Dermis microvascular lymphatic vessel endothelial cell (primary cell): ENCODE data around the gene ABTB1. TPM values are rescaled to one million over a fixed set of nuclear protein-coding genes. Genes with fewer than 3 reads are reported as not detected.

ENCODE experiments used
- DNase-seq, 2 donors: peaks; one replicate each; pipeline versions ENCODE4 v3.0.0 to v3.0.0-alpha.2; 2010; ENCODE audit warnings: low read depth in 2 of 2
- total RNA-seq: library from RNA; depleted of rRNA; stranded (reverse); fragments of >200 nt; gene quantifications from 2 replicates; pipeline ENCODE4 v1.2.1, GENCODE V29; 2014

Gene ABTB1
- 7.2 and 12.8 TPM in 2 replicates for total RNA-seq

DNA sequence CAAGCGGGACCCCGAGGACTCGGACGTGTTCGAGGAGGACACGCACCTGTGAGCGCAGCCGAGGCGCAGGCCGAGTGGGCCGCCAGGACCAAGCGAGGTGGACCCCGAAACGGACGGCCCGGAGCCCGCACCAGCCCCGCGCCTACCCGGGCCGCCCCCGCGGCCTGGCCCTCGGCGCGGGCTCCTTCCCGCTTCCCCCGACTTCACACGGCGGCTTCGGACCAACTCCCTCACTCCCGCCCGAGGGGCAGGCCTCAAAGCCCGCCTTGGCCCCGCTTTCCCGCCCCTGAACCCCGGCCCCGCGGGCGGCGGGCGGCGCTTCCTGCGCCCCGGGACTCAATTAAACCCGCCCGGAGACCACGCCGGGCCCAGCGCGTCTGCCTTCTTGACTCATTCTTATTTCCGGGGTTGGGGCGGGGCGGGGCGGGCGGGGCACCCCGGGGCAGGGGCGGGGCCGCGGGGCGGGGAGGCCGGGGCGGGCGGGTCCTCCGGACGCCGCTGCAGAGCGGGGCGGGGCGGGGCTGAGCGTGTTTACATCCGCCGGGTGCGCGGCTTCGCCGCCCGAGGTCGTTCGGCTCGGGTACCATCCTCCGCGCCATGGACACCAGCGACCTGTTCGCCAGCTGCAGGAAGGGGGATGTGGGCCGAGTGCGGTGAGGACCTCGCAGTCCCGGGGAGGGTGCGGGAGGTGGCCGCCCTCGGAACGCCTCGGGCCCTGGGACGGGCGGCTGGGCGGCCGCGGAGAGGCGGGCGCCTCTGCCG lies at the start of gene ABTB1:
Gene ABTB1 (plus strand): TSS at position 524 of the 762 bp plus-strand sequence. CDS start 74 bp downstream, at position 598.
- DNase-seq, result peak in 1 of 2 donors; percentile 55

DNA sequence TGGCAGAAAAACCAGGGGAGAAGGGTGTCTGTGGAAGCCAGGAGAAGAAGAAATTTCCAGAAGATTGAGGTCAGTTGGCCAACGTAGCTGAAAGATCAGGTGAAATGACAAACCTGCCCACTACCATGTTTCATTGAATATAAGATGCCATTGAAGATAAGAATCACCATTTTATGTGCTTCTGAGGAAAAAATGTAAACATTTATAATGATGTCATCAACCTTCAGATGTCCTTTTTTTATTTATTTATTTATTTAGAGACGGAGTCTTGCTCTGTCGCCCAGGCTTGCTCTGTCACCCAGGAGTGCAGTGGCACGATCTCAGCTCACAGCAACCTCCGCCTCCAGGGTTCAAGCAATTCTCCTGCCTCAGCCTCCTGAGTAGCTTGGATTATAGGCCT lies 48.7 kb upstream of the ABTB1 start:
- DNase-seq, result no peak

DNA sequence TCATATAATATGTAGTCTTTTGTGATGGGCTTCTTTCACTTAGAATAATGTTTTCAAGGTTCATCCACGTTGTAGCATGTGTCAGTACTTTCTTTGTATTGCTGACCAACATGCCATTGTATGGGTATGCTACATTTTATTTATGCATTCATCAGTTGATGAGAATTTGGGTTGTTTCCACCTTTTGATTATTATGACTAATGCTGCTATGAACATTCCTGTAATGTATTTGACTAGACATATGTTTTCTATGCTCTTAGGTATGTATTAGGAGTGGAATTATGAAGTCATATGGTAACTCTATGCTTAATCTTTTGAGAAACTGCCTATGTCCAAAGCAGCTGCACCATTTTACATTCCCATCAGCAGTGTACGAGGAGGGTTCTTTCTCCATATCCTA lies 46.9 kb upstream of the ABTB1 start:
- no peak for DNase-seq

DNA sequence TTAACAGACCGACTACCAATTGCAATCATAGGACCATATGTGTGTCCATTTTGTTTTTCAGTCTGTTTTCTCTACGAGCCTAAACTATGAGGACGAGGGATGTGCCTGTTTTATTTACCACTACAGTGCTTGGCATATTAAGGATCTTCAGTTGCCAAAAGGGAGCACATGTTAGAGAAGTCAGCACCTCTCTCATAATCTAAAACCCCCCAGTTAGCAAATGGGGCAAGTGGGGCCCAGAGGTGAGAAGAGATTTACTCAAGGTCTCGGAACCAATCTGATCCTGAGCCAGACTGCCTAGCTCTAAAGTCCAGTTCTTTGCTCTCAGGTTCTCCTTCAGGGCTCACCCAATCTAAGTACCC lies 44.3 kb upstream of the ABTB1 start:
- DNase-seq, result no peak

DNA sequence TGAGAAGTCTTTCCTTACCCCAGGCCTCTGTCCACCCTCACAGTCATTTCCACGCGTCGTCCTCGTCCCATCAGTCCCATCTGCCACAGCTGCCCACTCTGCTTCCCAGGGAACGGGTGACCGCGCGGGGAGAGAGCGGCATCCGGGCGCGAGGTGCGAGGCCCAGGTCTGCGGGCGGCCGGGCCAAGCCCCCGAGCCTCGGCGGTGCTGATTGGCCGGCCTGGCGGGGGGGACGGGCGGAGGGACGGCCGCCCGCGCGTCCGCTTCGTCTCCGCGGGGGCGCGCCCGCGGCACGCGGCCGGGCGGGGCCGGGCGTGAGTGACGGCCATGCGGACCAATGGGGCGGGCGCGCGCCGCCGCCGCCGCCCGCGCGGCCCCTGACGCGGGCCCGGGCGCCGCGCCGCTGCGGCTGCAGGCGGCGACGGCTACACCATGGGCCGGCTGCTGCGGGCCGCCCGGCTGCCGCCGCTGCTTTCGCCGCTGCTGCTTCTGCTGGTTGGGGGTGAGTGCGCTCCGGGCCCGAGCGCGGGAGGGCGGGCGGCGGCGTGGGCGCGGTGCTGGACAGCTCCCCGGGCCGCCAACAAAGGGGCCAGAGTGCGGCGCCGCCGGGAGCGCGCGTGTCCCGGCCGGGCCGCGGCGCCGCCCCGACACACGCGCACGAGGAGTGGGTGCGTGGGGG lies 43.8 kb upstream of the ABTB1 start, which contains the start of gene PODXL2:
Gene PODXL2 (plus strand): TSS at position 398 of the 679 bp plus-strand sequence. CDS start 35 bp downstream, at position 433.
- peak in 1 of 2 donors; percentile 76 for DNase-seq

DNA sequence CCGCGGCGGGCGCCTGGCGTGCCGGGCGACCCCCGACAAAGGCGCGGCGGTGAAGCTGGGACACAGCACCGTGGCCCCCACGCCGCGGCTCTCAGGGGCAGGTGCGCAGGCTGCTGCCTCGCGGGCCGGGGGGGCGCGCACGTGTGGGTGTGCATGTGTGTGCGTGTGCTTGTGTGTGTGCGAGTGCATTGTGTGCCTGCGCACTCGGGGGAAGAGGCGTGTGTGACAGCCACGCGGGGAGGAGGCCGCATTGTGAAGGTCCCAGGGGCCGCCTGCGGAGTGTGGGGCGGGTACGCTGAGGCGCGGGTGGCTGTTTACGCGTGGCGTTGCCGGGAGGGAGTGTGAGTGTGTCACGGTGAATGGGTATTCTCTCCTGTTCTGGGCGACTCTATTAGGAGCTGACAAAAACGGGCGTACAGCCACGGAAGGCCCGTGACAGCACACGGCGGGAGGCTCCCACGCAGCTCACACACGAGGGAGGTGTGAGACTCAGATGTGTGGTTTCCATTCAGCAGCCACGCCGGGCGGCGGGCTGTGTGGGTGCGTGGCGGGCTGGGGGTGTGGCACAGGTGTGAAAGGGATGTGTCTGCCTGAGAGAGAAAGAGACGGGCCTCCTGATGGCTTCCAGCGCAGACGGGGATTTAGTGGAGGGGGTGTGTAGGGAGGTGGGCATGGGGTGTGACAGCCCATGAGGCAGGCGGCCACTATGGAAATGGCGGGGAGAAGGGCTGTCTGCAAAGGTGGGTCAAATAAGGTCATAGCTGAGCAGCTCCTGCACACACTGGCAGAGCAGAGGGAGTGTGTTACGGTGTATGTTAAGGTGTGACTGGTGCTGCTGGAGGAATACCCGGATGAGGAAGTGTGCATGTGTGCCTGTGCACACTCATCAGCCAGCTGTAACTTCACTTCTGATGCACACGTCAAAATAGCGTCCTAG lies 43.0 kb upstream of the ABTB1 start:
- DNase-seq, result peak in 1 of 2 donors; percentile 19

DNA sequence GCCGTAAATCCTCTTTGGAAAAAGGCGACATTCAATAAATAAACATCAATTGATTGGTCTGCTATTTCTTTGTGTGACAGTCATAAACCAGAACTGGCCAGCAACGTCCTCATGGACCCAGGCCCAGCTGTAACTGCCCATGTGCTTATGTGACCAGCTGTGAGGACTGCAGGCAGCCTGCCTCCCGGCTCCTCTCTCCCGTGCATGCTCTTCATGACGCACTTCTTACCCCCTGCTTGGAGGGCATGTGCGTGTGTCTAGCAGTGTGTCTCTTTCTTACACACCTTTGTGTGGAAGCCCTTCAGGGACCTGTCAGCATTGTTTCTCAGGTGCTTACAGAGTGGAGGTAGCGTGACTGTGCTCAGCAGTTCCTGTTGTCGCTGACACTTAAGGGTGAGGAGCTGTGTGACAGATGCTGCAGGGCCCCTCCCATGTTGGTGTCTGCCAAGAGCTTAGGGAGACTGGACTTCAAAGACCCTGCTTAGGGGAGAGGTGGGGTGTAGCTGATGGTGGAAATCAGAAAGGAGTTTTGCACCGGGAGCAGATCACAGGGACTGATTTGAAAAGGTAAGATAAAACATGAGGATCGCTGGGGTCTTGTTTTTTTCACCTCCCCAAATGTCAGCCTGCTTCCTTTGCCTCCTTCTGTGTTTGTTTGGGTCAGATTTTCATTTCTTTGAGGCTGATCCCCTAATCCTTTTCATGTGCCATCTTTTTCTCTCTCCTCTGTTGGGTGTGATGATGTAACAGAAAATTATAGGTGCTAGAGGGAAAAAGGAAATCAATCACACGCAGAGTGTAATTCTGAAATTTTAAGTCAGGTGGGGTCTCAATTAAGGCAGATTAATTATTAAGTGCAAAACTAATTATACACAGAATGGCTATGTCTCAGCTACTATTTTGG lies 41.7 kb upstream of the ABTB1 start:
- DNase-seq, result no peak

DNA sequence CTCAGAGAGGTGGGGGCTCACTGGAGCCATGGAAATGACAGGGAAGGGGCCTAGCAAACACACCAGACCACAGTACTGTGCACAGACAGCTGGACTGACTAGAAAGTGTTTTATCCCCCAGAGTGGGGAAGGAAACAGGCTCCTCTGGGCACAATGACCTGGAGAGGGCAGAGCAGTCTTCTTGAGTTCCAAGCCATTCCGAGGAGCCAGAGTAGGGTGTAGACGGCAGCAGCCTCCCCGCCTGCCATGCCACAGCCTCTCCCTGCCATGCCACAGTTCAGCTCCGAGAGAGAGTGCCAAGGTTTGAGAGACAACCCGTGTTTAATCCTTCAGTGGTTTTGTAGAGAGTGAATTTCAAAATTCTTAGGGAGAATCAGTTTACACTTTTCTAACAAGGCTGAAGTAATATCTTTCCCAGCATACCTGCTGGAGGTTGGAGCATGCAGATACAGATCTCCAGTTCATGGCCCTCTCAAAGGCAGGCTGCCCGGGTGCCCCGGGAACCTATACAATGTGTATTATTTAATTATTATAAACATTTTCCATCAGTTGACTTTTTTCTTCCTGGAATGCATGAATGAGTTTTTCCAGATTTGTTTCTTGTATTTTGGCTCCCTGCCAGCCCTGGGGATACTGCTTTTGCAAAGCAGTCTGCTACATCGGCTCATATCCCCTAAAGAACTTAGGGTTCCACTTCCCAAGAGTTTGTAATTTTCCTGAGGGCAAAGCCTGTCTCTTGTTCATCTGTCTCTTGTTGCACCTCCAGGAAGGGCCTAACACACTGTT lies 40.5 kb upstream of the ABTB1 start:
- no peak for DNase-seq

DNA sequence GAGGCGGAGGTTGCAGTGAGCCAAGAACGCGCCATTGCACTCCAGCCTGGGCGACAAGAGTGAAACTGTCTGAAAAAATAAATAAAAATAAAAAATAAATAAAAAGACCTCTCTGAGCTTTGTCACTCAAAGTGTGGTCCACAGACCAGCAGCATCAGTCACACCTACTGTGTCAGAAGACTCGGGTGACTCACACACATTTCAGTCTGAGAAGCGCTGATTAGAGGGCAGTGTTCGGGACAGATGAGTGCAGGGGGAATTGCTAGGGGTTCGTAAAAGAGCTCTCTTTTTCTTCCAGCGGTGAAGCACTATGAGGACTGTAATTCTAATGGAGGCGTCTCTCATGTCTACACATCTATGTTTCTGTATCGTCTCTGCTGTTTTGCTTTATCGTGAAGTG lies 38.1 kb upstream of the ABTB1 start:
- no peak for DNase-seq

- DNase-seq, result no peak
Measured at GRCh38 chr3:127637546-127637945, 35.2 kb upstream of the ABTB1 start.

- no peak for DNase-seq
Measured at GRCh38 chr3:127637971-127638370, 34.8 kb upstream of the ABTB1 start.

DNA sequence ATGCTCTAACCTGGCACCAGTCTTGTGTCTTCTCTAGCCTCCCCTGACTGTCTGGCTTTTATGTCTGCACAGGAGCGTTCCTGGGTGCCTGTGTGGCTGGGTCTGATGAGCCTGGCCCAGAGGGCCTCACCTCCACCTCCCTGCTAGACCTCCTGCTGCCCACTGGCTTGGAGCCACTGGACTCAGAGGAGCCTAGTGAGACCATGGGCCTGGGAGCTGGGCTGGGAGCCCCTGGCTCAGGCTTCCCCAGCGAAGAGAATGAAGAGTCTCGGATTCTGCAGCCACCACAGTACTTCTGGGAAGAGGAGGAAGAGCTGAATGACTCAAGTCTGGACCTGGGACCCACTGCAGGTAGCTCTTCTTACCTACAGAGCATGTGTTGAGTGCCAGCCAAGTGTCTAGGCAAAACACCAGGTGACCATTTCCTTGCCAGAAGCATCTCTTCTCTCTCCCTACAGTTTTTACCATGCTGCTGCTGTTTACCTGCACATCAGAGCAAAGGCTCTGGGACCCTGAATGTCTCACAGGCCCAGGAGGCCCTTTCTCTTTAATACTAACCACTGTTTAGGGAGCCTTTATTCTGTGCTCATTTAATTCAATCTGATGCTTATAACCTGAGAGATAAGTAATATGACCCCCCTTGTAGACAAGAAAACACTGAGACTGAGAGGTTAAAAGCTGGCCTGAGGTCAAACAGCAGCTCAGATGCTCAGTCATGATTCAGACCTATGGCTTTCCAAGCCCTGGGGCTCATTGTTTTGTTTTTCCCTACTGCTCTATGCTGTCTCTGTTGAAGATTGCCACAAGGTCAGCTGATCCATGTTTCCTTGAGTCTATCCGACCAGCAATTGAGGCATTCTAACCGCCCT lies 33.3 kb upstream of the ABTB1 start:
- DNase-seq, result no peak

DNA sequence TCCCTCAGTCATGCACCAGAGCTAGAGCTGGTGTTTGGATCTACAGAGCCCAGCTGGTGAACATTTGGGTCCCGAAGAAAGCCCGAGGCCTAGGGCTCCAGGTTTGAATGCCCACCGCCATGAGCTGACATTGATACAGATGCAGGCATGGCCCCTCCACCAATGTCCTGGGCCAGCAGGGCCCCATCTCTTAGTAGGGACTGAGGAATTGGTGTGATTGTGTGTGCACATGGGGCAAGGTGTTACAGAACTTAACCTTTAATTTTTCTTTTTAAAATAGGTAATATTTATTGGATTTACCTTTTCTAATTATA lies 32.8 kb upstream of the ABTB1 start:
- DNase-seq, result no peak

DNA sequence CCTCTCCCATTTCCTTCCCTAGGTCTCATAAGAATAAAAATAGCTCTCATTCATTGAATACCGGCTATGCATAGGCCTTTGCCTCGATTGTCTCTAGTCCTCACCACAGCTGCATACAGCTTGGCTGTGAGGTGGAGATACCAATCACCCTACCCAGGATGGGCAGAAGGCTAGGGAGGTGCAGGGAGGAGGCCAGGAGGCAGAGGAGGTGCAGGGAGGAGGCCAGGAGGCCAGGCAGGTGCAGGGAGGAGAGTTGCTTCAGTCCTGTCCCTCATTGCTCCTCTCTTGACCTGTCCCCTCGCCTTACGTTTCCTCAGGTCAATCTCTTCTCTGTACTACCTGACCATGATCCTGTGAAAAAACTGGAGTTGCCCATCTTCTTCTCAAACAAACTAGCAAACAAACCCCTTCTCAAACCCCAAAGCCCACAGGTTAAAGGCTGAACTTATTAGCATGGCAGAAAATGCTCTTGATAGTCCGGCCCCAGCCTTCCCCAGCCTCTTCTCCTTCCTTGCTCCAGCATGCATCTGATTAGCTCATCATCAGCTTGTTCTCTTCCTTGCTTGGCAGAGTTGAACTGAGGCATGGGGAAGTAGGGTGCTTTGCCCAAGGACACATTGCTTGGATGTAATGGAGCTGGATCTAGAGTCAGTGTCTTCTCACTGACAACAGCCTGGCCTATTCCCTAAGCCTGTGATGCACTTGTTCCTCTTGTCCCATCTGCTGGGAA lies 27.9 kb upstream of the ABTB1 start:
- DNase-seq, result no peak

- no peak for DNase-seq
Measured at GRCh38 chr3:127645371-127646015, 27.3 kb upstream of the ABTB1 start.

- DNase-seq, result no peak
Measured at GRCh38 chr3:127646501-127647046, 26.2 kb upstream of the ABTB1 start.

DNA sequence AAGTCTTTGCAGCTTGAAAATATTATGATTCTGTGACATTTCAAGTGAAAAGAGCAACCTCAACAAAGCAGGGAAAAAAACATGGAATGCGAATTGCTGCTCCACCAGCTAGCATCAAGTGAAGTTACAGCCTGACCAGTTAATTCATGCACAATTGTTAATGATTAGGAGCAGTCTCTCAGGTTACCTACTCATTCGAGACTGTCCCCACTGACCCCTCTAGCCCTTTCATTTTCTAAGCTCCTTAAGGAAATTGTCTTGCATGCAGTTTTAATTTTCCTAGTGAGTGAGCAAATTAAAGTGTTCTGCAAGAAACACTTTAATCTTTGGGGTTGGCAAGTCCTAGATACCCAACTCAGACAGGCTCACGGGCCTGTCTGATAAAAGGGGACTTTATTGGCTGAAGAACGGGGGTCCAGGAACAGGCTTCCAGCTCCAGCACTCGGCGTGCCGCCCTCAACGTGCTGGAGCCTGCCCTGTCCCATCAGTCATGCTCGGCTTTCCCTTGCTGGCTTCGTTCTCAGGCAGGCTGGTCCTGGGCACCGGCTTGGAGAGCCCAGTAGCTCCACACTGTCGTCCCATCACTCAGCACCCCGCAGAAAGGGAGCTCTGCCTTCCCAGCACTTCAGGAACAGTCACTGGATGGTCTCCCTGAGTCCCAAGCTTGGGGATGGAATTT lies 25.4 kb upstream of the ABTB1 start:
- DNase-seq, result no peak
